ENCODE results near the gene CLIP1. TPM values are rescaled to one million over a fixed set of nuclear protein-coding genes. Genes with fewer than 3 reads are reported as not detected.

Gene CLIP1
- total RNA-seq, 2 experiments from 2014 or later, result 11.2 to 25.6 TPM

DNA sequence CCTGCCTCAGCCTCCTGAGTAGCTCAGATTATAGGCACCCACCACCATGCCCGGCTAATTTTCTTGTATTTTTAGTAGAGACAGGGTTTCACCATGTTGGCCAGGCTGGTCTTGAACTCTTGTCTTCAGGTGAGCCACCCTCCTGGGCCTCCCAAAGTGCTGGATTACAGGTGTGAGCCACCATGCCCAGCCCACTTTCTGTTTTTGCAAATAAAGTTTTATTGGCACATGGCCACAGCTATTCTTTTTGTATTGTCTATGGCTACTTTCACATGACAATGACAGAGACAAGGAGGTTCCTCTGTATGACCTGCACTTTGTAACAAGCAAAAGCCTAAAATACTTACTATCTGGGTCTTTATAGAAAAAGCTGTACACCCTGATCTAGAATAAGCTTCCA is 176.9 kb downstream of the CLIP1 start:
- H3K27ac ChIP-seq (ENCODE audit: low read depth, low read length, poor library complexity, severe bottlenecking), result no peak overlapping the region
- ChIA-PET CTCF (ENCODE audit: unreplicated experiment) (no interaction called here), POLR2A (interaction anchor here (0.6 kb wide), 1 partner anchor 193 kb away, joined by 5 read pairs; no protein-coding TSS in a partner anchor)
- intact Hi-C loops (cut with micrococcal nuclease; ENCODE audit: unreplicated experiment), result no loop called here
- no peak overlapping the region for H2AFZ ChIP-seq (ENCODE audit: low read length)
- no peaks in the 10 kb centered on the region for H3K9me3 ChIP-seq (ENCODE audit: low read length)
- H3K79me2 ChIP-seq (ENCODE audit: insufficient read depth, low read depth, low read length), result no peaks in the 10 kb centered on the region
- H3K9me2 ChIP-seq (ENCODE audit: insufficient read depth, low read length), result no peaks in the 10 kb centered on the region
- H3K4me1 ChIP-seq (ENCODE audit: insufficient read depth, low read length, poor library complexity, severe bottlenecking), result no peaks in the 10 kb centered on the region
- H4K20me1 ChIP-seq (ENCODE audit: insufficient read depth, low read length), result no peaks in the 10 kb centered on the region
- TF ChIP-seq EZH2phosphoT487 (IDR thresholded peaks at IDR 0.05; ENCODE audit: borderline replicate concordance, low read depth, low read length), result no peak
- TF ChIP-seq, protein P1, sequence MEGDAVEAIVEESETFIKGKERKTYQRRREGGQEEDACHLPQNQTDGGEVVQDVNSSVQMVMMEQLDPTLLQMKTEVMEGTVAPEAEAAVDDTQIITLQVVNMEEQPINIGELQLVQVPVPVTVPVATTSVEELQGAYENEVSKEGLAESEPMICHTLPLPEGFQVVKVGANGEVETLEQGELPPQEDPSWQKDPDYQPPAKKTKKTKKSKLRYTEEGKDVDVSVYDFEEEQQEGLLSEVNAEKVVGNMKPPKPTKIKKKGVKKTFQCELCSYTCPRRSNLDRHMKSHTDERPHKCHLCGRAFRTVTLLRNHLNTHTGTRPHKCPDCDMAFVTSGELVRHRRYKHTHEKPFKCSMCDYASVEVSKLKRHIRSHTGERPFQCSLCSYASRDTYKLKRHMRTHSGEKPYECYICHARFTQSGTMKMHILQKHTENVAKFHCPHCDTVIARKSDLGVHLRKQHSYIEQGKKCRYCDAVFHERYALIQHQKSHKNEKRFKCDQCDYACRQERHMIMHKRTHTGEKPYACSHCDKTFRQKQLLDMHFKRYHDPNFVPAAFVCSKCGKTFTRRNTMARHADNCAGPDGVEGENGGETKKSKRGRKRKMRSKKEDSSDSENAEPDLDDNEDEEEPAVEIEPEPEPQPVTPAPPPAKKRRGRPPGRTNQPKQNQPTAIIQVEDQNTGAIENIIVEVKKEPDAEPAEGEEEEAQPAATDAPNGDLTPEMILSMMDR (conservative IDR thresholded peaks at IDR 0.05; ENCODE audit: low read length), result no peak
- H3K4me3 ChIP-seq (ENCODE audit: low read depth, low read length, poor library complexity, severe bottlenecking), result no peak overlapping the region
- no TSS peak for BruUV-seq (replicated peaks)
- DNase-seq (ENCODE audit: low spot score), result no peak
- H3K4me2 ChIP-seq (ENCODE audit: low read length), result no peak overlapping the region
- H3K36me3 ChIP-seq (ENCODE audit: insufficient read depth, low read length), result peaks cover 32% of the 10 kb centered on the region; the same call in 1 of the 2 replicates

DNA sequence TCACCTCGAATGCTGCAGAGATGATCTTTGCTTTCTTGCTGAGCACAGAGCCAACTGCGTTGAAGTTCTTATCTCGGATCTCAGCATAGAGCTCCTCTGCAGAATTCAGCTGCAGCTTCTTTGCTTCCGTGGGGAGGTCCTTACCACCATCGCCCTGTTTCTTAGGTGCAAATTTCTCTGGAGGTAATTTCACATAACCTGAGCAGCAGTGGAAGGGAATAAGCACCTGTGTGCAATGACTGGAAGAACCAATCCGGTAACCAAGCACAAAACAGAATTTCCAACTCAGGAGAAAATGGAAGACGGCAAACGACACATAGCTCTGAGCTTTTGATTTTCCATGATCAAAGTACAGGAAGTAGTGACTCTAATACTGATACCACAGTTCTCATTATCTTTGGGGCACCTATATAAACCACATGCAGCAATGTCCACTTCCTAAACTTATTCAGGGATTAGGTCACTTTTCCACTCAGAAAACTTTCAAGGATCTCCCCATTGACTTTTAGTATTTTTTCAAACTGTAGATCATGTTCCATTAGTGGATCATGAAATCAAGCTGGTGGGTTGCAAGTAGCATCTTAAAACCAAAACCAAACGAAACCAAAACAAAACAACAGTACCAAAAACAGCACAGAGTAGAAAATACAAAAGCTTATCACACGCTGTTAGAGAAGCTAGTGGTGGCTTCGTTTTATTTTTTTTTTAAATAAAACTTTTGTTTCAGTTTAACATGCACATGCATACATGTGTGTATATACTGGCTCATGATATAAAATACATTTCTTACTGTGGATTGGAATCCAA is 177.7 kb downstream of the CLIP1 start:
- H3K4me3 ChIP-seq (ENCODE audit: low read depth, low read length, poor library complexity, severe bottlenecking), result no peak overlapping the region
- no peaks in the 10 kb centered on the region for H3K9me3 ChIP-seq (ENCODE audit: low read length)
- no peaks in the 10 kb centered on the region for H3K9me2 ChIP-seq (ENCODE audit: insufficient read depth, low read length)
- DNase-seq (ENCODE audit: low spot score), result no peak
- no peaks in the 10 kb centered on the region for H3K79me2 ChIP-seq (ENCODE audit: insufficient read depth, low read depth, low read length)
- intact Hi-C loops (cut with micrococcal nuclease; ENCODE audit: unreplicated experiment), result no loop called here
- no peak overlapping the region for H3K27ac ChIP-seq (ENCODE audit: low read depth, low read length, poor library complexity, severe bottlenecking)
- peaks cover 29% of the 10 kb centered on the region for H3K36me3 ChIP-seq (ENCODE audit: insufficient read depth, low read length)
- ChIA-PET CTCF (ENCODE audit: unreplicated experiment) (no interaction called here), POLR2A (interaction anchor here (0.6 kb wide), 1 partner anchor 194 kb away, joined by 5 read pairs; no protein-coding TSS in a partner anchor)
- H4K20me1 ChIP-seq (ENCODE audit: insufficient read depth, low read length), result no peaks in the 10 kb centered on the region
- no TSS peak for BruUV-seq (replicated peaks)
- no peak overlapping the region for H3K4me2 ChIP-seq (ENCODE audit: low read length)
- H3K4me1 ChIP-seq (ENCODE audit: insufficient read depth, low read length, poor library complexity, severe bottlenecking), result no peaks in the 10 kb centered on the region
- H2AFZ ChIP-seq (ENCODE audit: low read length), result no peak overlapping the region
- TF ChIP-seq, protein P1 (conservative IDR thresholded peaks at IDR 0.05; ENCODE audit: low read length), result no peak
- no peak for TF ChIP-seq EZH2phosphoT487 (IDR thresholded peaks at IDR 0.05; ENCODE audit: borderline replicate concordance, low read depth, low read length)

DNA sequence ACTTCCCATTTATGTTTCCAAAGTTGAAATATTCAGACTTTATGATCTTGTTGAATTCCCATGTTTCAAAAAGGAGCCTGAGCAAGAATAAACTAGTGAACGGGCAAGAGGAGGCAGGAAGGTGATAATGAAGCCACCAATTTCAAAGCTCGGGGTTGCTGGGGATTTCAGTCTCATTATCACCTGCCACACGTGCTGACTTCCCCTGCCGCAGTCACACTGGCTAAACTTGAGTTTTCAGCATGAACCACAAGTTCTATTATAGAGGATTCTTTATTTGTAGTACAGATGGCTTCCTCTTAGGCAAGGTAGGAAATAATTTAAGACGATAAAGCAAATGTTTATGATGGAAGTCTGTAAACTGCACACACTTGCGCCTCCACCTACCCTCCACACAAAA is 178.5 kb downstream of the CLIP1 start:
- H3K79me2 ChIP-seq (ENCODE audit: insufficient read depth, low read depth, low read length), result no peaks in the 10 kb centered on the region
- intact Hi-C loops (cut with micrococcal nuclease; ENCODE audit: unreplicated experiment), result no loop called here
- H3K9me3 ChIP-seq (ENCODE audit: low read length), result no peaks in the 10 kb centered on the region
- no peak overlapping the region for H2AFZ ChIP-seq (ENCODE audit: low read length)
- H4K20me1 ChIP-seq (ENCODE audit: insufficient read depth, low read length), result no peaks in the 10 kb centered on the region
- no peak for TF ChIP-seq EZH2phosphoT487 (IDR thresholded peaks at IDR 0.05; ENCODE audit: borderline replicate concordance, low read depth, low read length)
- TF ChIP-seq, protein P1 (conservative IDR thresholded peaks at IDR 0.05; ENCODE audit: low read length), result no peak
- H3K36me3 ChIP-seq (ENCODE audit: insufficient read depth, low read length), result peaks cover 31% of the 10 kb centered on the region
- POLR2A ChIA-PET, result no interaction called here
- no TSS peak for BruUV-seq (replicated peaks)
- H3K27ac ChIP-seq (ENCODE audit: low read depth, low read length, poor library complexity, severe bottlenecking), result no peak overlapping the region
- H3K4me3 ChIP-seq (ENCODE audit: low read depth, low read length, poor library complexity, severe bottlenecking), result no peak overlapping the region
- H3K9me2 ChIP-seq (ENCODE audit: insufficient read depth, low read length), result no peaks in the 10 kb centered on the region
- CTCF ChIA-PET (ENCODE audit: unreplicated experiment), result no interaction called here
- H3K4me1 ChIP-seq (ENCODE audit: insufficient read depth, low read length, poor library complexity, severe bottlenecking), result no peaks in the 10 kb centered on the region
- no peak for DNase-seq (ENCODE audit: low spot score)
- H3K4me2 ChIP-seq (ENCODE audit: low read length), result no peak overlapping the region
